HepG2 (cell line): ENCODE results near the gene AGTPBP1. TPM values are rescaled to one million over a fixed set of nuclear protein-coding genes. Genes with fewer than 3 reads are reported as not detected.

Source experiments
- ATAC-seq: fragments of 200-7000 bp; cut with Tn5 transposase; 3 replicates; pipeline ENCODE4 v1.9.1; 2020; ENCODE audit warnings: mild to moderate bottlenecking, moderate library complexity
- BruUV-seq: library from RNA; stranded (reverse); fragments of 400-500 nt; replicated peaks from 2 replicates; lab custom pipeline; 2021; lab: Mats Ljungman, UMichigan
- CTCF ChIA-PET: fragments of 300-600 bp; formaldehyde crosslinking; extraction: SDS; loops from one replicate; lab custom pipeline; 2021; ENCODE audit warnings: low total read pairs, inconsistent platforms, low intra/inter-chr PET ratio; lab: Yijun Ruan, JAX
- POLR2A ChIA-PET: fragments of 350-600 bp; sonication (Branson Sonifier 250); formaldehyde crosslinking; loops from one replicate; lab custom pipeline; 2020; ENCODE audit warnings: antibody characterized with exemption, inconsistent platforms; lab: Yijun Ruan, JAX
- DNase-seq: peaks from one replicate; pipeline ENCODE4 v3.0.0-alpha.2; 2015; ENCODE audit warnings: low spot score
- FAIRE-seq: peaks from 3 replicates; lab custom pipeline; 2011; peaks lifted over from hg19 to GRCh38; lab: Jason Lieb, UNC
- H2AFZ ChIP-seq: one replicate; pipeline ENCODE4 v1.6.1; 2011; ENCODE audit warnings: low read length, inconsistent platforms
- H3K27ac ChIP-seq: fragments of 300-600 bp; 3 replicates; pipeline ENCODE4 v1.8.0; 2011; ENCODE audit warnings: mixed run types, mild to moderate bottlenecking, mixed read lengths, low read length, inconsistent platforms; ENCODE audit not compliant: insufficient read depth; ENCODE audit errors: extremely low read length
- H3K27me3 ChIP-seq, 2 experiments: fragments of 200-600 bp in 1 of 2; 2 replicates in 1 of 2; 3 replicates in 1 of 2; pipeline versions ENCODE4 v1.6.0 to v1.8.0; 2011; ENCODE audit warnings: low read length in 2 of 2, mild to moderate bottlenecking in 2 of 2, moderate library complexity in 2 of 2, inconsistent platforms in 1 of 2; ENCODE audit not compliant: insufficient read depth in 2 of 2, control insufficient read depth in 1 of 2
- H3K36me3 ChIP-seq, 2 experiments: fragments of 200-600 bp in 1 of 2; replicated peaks in 1 of 2; 2 replicates in 1 of 2; 3 replicates in 1 of 2; pipeline versions ENCODE4 v1.5.1 to v1.8.0; 2011; ENCODE audit warnings: low read length in 2 of 2, inconsistent platforms in 1 of 2; ENCODE audit not compliant: insufficient read depth in 2 of 2, control insufficient read depth in 1 of 2
- H3K4me1 ChIP-seq: 2 replicates; pipeline ENCODE4 v1.5.1; 2012; ENCODE audit warnings: low read length, inconsistent platforms; ENCODE audit not compliant: insufficient read depth
- H3K4me2 ChIP-seq: 2 replicates; pipeline ENCODE4 v1.6.0; 2011; ENCODE audit warnings: low read depth, low read length, inconsistent platforms
- H3K4me3 ChIP-seq, 3 experiments: fragments of 200-600 bp in 1 of 3; sonication (generic), shearing (Covaris generic) in 1 of 3; replicated peaks in 1 of 3; 2 replicates each; pipeline ENCODE4 v1.5.1; 2011 to 2016; ENCODE audit warnings: low read length in 3 of 3, inconsistent platforms in 2 of 3, low read depth in 2 of 3, mild to moderate bottlenecking in 2 of 3, control low read depth in 1 of 3, mixed read lengths in 1 of 3; ENCODE audit not compliant: insufficient read depth in 1 of 3
- H3K79me2 ChIP-seq: one replicate; pipeline ENCODE4 v1.6.1; 2011; ENCODE audit warnings: low read length, inconsistent platforms; ENCODE audit not compliant: insufficient read depth
- H3K9ac ChIP-seq: 2 replicates; pipeline ENCODE4 v1.6.0; 2011; ENCODE audit warnings: mild to moderate bottlenecking, low read depth, low read length, inconsistent platforms; ENCODE audit not compliant: insufficient read depth
- H3K9me3 ChIP-seq: 2 replicates; pipeline ENCODE4 v1.5.1; 2012; ENCODE audit warnings: mild to moderate bottlenecking, low read length
- H4K20me1 ChIP-seq: 2 replicates; pipeline ENCODE4 v1.6.0; 2011; ENCODE audit warnings: inconsistent platforms, mild to moderate bottlenecking, low read length, moderate library complexity; ENCODE audit not compliant: insufficient read depth
- ARID4A ChIP-seq: sonication (generic); formaldehyde crosslinking; IDR thresholded peaks from 2 replicates; pipeline ENCODE4 v1.5.0; 2020; ENCODE audit warnings: mild to moderate bottlenecking, missing genetic modification reagents, borderline replicate concordance
- IKZF5 ChIP-seq: IDR thresholded peaks from 2 replicates; pipeline ENCODE4 v1.6.1; 2018; ENCODE audit warnings: missing genetic modification reagents, mild to moderate bottlenecking, missing compliant biosample characterization
- KDM2A ChIP-seq: sonication (generic); formaldehyde crosslinking; IDR thresholded peaks from 2 replicates; pipeline ENCODE4 v1.4.0; 2020; ENCODE audit warnings: low read depth, missing genetic modification reagents, borderline replicate concordance
- LBX2 ChIP-seq: sonication (generic); formaldehyde crosslinking; IDR thresholded peaks from 2 replicates; pipeline ENCODE4 v1.5.0; 2020; ENCODE audit warnings: missing genetic modification reagents, mild to moderate bottlenecking, borderline replicate concordance
- PHF21A ChIP-seq: sonication (generic); formaldehyde crosslinking; IDR thresholded peaks from 2 replicates; pipeline ENCODE4 v1.5.0; 2020; ENCODE audit warnings: mild to moderate bottlenecking, missing genetic modification reagents
- PRDM10 ChIP-seq: sonication (generic); formaldehyde crosslinking; IDR thresholded peaks from 2 replicates; pipeline ENCODE4 v1.4.0; 2020; ENCODE audit warnings: low read depth, missing genetic modification reagents
- RARA ChIP-seq: IDR thresholded peaks from 2 replicates; pipeline ENCODE4 v1.6.1; 2016; ENCODE audit warnings: missing genetic modification reagents, missing compliant biosample characterization
- RBFOX2 ChIP-seq: fragments of 200-400 bp; formaldehyde crosslinking; IDR thresholded peaks from 2 replicates; pipeline ENCODE4 v1.6.1; 2017; ENCODE audit warnings: low read depth, mild to moderate bottlenecking, low read length
- SMAD1 ChIP-seq: sonication (generic); formaldehyde crosslinking; IDR thresholded peaks from 2 replicates; pipeline ENCODE4 v1.4.0; 2020; ENCODE audit warnings: missing genetic modification reagents, low read depth, mild to moderate bottlenecking, borderline replicate concordance
- ZBTB14 ChIP-seq: sonication (generic); formaldehyde crosslinking; IDR thresholded peaks from 2 replicates; pipeline ENCODE4 v1.4.0; 2020; ENCODE audit warnings: missing genetic modification reagents
- ZNF713 ChIP-seq: sonication (generic); formaldehyde crosslinking; IDR thresholded peaks from 2 replicates; pipeline ENCODE4 v1.4.0; 2020; ENCODE audit warnings: mild to moderate bottlenecking, missing genetic modification reagents
- ZNF724P ChIP-seq: sonication (generic); formaldehyde crosslinking; IDR thresholded peaks from 2 replicates; pipeline ENCODE4 v1.8.0; 2022; ENCODE audit warnings: missing genetic modification reagents, borderline replicate concordance
- ZNF761 ChIP-seq: sonication (generic); formaldehyde crosslinking; conservative IDR thresholded peaks from 2 replicates; pipeline ENCODE4 v1.4.0; 2020; ENCODE audit warnings: mild to moderate bottlenecking, missing genetic modification reagents
- WGBS: methylation state at CpG from one replicate; pipeline ENCODE4 v1.1.6; 2017; ENCODE audit warnings: low lambda C conversion rate; 5-methylcytosine and 5-hydroxymethylcytosine counted together
- in situ Hi-C: cut with HindIII; loops from 2 replicates; pipeline ENCODE4 v1.10.0; 2017; ENCODE audit warnings: low pct_unique_long_range_greater_than_20kb; ENCODE audit not compliant: extremely low pct_ligation_motif_present
- intact Hi-C: fragments of 100-400 bp; cut with micrococcal nuclease; formaldehyde crosslinking; loops from one replicate; pipeline ENCODE4 v1.10.0; 2022; ENCODE audit not compliant: unreplicated experiment
- polyA plus RNA-seq, 8 experiments: library from polyadenylated mRNA; depleted of rRNA in 3 of 8; stranded (reverse) in 7 of 8; unstranded in 1 of 8; fragments of >200 nt; fragmentation: Illumina TruSeq in 4 of 8; extraction: Trizol in 4 of 8; gene quantifications; 2 replicates each; pipeline versions ENCODE4 v1.2.1 to v1.2.3, GENCODE V29; 2011 to 2016; ENCODE audit warnings: low read depth in 4 of 8, missing spikeins in 1 of 8, mixed read lengths in 1 of 8; ENCODE audit not compliant: insufficient read depth in 1 of 8
- total RNA-seq, 5 experiments: library from RNA; depleted of rRNA; stranded (reverse); fragments of >200 nt; fragmentation: Illumina TruSeq; extraction: Trizol; gene quantifications; 2 replicates each; pipeline ENCODE4 v1.2.3, GENCODE V29; 2016; ENCODE audit warnings: low read depth in 1 of 5

The AGTPBP1 gene
- total and polyA plus RNA-seq, 2 of the 13 experiments (the other 11 are each of a cell fraction or from before 2014, with no cell fraction given): 9.7 to 22.3 TPM

GRCh38 chr9:85577353-85577952, 164.3 kb downstream of the AGTPBP1 start:
- Histone ChIP-seq H3K9ac (no peak overlapping the region), H3K79me2 (no peaks in the 10 kb centered on the region), H3K27me3 (no peaks in the 10 kb centered on the region), H4K20me1 (no peaks in the 10 kb centered on the region), H3K9me3 (no peaks in the 10 kb centered on the region), H3K4me3 (no peak overlapping the region), H3K4me1 (no peaks in the 10 kb centered on the region), H3K27ac (no peak overlapping the region), H2AFZ (no peak overlapping the region), H3K4me2 (no peak overlapping the region), H3K36me3 (no peaks in the 10 kb centered on the region)
- BruUV-seq: no TSS peak
- ATAC-seq (no peak), DNase-seq (no peak), FAIRE-seq (no peak)
- WGBS: 96% methylated on average over 1 of the region's 1 CpG
- POLR2A ChIA-PET: no interaction called here
- in situ Hi-C loops: no loop called here
- CTCF ChIA-PET: no interaction called here
- intact Hi-C loops: no loop called here
- TF ChIP-seq ARID4A: no peak
- no peak for TF ChIP-seq RBFOX2
- no peak for TF ChIP-seq ZNF713
- no peak for TF ChIP-seq ZNF761 (CRISPR knock-in tag)
- TF ChIP-seq RARA (CRISPR knock-in tag): no peak
- TF ChIP-seq LBX2 (CRISPR knock-in tag): no peak
- TF ChIP-seq KDM2A: no peak
- TF ChIP-seq ZNF724P: no peak
- no peak for TF ChIP-seq SMAD1 (CRISPR knock-in tag)
- no peak for TF ChIP-seq PRDM10 (CRISPR knock-in tag)
- TF ChIP-seq IKZF5 (CRISPR knock-in tag): no peak
- no peak for TF ChIP-seq ZBTB14 (CRISPR knock-in tag)
- TF ChIP-seq PHF21A (CRISPR knock-in tag): no peak
